RWPE1 (cell line): ENCODE data around the gene ZDHHC24.

Experiments
- CTCF ChIA-PET: fragments of 350-600 bp; sonication (Branson Sonifier 250); formaldehyde crosslinking; extraction: SDS; loops from one replicate; lab custom pipeline; 2021; lab: Yijun Ruan, JAX
- POLR2A ChIA-PET: fragments of 400-600 bp; formaldehyde crosslinking; extraction: SDS; loops from one replicate; lab custom pipeline; 2020; ENCODE audit warnings: antibody characterized with exemption; ENCODE audit not compliant: low non-redundant PET; lab: Yijun Ruan, JAX
- DNase-seq: peaks from one replicate; pipeline ENCODE4 v3.0.0; 2012; ENCODE audit warnings: low spot score
- H3K27ac ChIP-seq: fragments of 450-650 bp; 2 replicates; pipeline ENCODE4 v1.5.1; 2017
- CTCF ChIP-seq: fragments of 450-650 bp; conservative IDR thresholded peaks from 2 replicates; pipeline ENCODE4 v1.5.1; 2017; ENCODE audit warnings: low read depth, mild to moderate bottlenecking

ZDHHC24 gene

GRCh38 chr11:66477263-66478201 is 68.3 kb downstream of the ZDHHC24 start:
- TF ChIP-seq CTCF, result no peak
- H3K27ac ChIP-seq, result peak overlapping the region; percentile 44
- DNase-seq, result no peak
- ChIA-PET CTCF (interaction anchor here (0.6 to 1.2 kb wide), 3 partner anchors 64 to 69 kb away, joined by 3 read pairs; no protein-coding TSS in a partner anchor), POLR2A (interaction anchor here (0.7 kb wide), 1 partner anchor 208 kb away, joined by 3 read pairs; no protein-coding TSS in a partner anchor)

GRCh38 chr11:66476841-66477251 is 69.0 kb downstream of the ZDHHC24 start:
- no peak for DNase-seq
- no peak for TF ChIP-seq CTCF
- ChIA-PET CTCF (interaction anchor here (0.6 to 0.7 kb wide), 3 partner anchors 11 to 91 kb away, joined by 3 to 4 read pairs (median 3); no protein-coding TSS in a partner anchor), POLR2A (no interaction called here)
- H3K27ac ChIP-seq, result peak overlapping the region; percentile 44; the same call in 1 of the 2 replicates

GRCh38 chr11:66476173-66476840 is 69.5 kb downstream of the ZDHHC24 start:
- TF ChIP-seq CTCF, result no peak
- ChIA-PET POLR2A (no interaction called here), CTCF (interaction anchor here (0.7 kb wide), 3 partner anchors 9 to 90 kb away, joined by 3 to 4 read pairs (median 3); no protein-coding TSS in a partner anchor)
- no peak for DNase-seq
- H3K27ac ChIP-seq, result peak overlapping the region; percentile 44; the same call in 1 of the 2 replicates

GRCh38 chr11:66475349-66476172 is 70.3 kb downstream of the ZDHHC24 start:
- no peak overlapping the region; the same call in 1 of the 2 replicates for H3K27ac ChIP-seq
- TF ChIP-seq CTCF, result no peak
- ChIA-PET POLR2A (no interaction called here), CTCF (interaction anchor here (0.7 kb wide), 1 partner anchor 8 kb away, joined by 3 read pairs; no protein-coding TSS in a partner anchor)
- no peak for DNase-seq

GRCh38 chr11:66473608-66474515 is 72.0 kb downstream of the ZDHHC24 start:
- POLR2A ChIA-PET, result no interaction called here
- H3K27ac ChIP-seq, result peak overlapping the region; percentile 40
- DNase-seq, result no peak
- CTCF ChIA-PET, result no interaction called here
- TF ChIP-seq CTCF, result no peak
